OCI-LY1 (cell line): ENCODE results near the gene KCNB1.

Source experiments
- EZH2 ChIP-seq: fragments of 200-600 bp; sonication (generic), shearing (Covaris generic); IDR thresholded peaks from 2 replicates; pipeline ENCODE4 v1.8.0; 2017; ENCODE audit warnings: borderline replicate concordance, mixed run types, mild to moderate bottlenecking, antibody characterized with exemption, low read length, moderate library complexity, mixed read lengths
- TF ChIP-seq, protein P1 (sequence below): fragments of 200-600 bp; sonication (generic), shearing (Covaris generic); IDR thresholded peaks from 2 replicates; pipeline ENCODE4 v1.5.1; 2017; ENCODE audit warnings: mild to moderate bottlenecking, antibody characterized with exemption, low read length, moderate library complexity, mixed read lengths

DNA sequence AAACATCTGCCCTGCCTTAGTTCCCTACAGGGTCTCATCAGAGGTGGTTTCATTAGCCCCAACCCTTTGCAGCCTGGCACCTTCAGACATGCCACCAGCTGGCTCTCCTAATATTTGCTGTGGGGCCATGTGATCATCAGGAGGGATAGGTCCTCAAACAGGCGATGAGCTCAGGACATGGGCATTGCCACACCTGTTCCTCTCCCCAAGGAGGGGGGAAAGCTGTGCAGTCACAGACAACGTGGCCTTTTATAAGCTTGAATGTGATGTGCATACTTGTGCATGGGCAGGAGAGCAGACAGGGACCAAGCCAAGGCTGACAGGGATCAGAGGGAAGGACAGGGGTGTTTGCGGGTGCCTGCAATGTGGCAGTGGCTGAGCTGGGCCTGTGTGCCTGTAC, 125.8 kb downstream of the KCNB1 start:
- TF ChIP-seq, protein P1, sequence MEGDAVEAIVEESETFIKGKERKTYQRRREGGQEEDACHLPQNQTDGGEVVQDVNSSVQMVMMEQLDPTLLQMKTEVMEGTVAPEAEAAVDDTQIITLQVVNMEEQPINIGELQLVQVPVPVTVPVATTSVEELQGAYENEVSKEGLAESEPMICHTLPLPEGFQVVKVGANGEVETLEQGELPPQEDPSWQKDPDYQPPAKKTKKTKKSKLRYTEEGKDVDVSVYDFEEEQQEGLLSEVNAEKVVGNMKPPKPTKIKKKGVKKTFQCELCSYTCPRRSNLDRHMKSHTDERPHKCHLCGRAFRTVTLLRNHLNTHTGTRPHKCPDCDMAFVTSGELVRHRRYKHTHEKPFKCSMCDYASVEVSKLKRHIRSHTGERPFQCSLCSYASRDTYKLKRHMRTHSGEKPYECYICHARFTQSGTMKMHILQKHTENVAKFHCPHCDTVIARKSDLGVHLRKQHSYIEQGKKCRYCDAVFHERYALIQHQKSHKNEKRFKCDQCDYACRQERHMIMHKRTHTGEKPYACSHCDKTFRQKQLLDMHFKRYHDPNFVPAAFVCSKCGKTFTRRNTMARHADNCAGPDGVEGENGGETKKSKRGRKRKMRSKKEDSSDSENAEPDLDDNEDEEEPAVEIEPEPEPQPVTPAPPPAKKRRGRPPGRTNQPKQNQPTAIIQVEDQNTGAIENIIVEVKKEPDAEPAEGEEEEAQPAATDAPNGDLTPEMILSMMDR: no peak
- TF ChIP-seq EZH2: no peak
